WTC11 (cell line): Measurements from ENCODE around the gene BCL7A. TPM values are rescaled to one million over a fixed set of nuclear protein-coding genes. Genes with fewer than 3 reads are reported as not detected.

ENCODE experiments used
- total RNA-seq: library from RNA; stranded (reverse); gene quantifications from 3 replicates; pipeline ENCODE4 v1.2.3, GENCODE V29; 2021

BCL7A gene
- total RNA-seq, 1 experiment from 2014 or later, result 19.7 TPM

Other genes starting within 250 kb of the BCL7A start
- gene RHOF, start 228.2 kb upstream of the BCL7A start, total RNA-seq, result 35.8 to 45.3 TPM (median 36.2 TPM) in 3 replicates
- gene SETD1B, start 217.9 kb upstream of the BCL7A start, total RNA-seq, result 18.0 to 19.5 TPM (median 18.4 TPM) in 3 replicates
- 0.39 to 0.48 TPM (median 0.44 TPM) in 3 replicates for gene HPD, start 163.0 kb upstream of the BCL7A start, total RNA-seq
- 35.3 to 36.4 TPM (median 36.2 TPM) in 3 replicates for gene PSMD9, start 133.1 kb upstream of the BCL7A start, total RNA-seq
- gene CFAP251, start 103.3 kb upstream of the BCL7A start, total RNA-seq, result 2.9 to 3.1 TPM (median 3.0 TPM) in 3 replicates
- 40.5 to 49.4 TPM (median 44.4 TPM) in 3 replicates for gene MLXIP, start 56.9 kb downstream of the BCL7A start, total RNA-seq
- not detected in 3 replicates for gene IL31, start 152.3 kb downstream of the BCL7A start, total RNA-seq
- 0.21 to 0.64 TPM (median 0.22 TPM) in 3 replicates for gene LRRC43, start 161.2 kb downstream of the BCL7A start, total RNA-seq
- gene B3GNT4, start 181.8 kb downstream of the BCL7A start, total RNA-seq, result 1.6 to 2.0 TPM (median 1.6 TPM) in 3 replicates
- gene DIABLO, start 204.2 kb downstream of the BCL7A start, total RNA-seq, result 57.3 to 62.4 TPM (median 61.7 TPM) in 3 replicates
- gene VPS33A, start 244.6 kb downstream of the BCL7A start, total RNA-seq, result 34.1 to 37.6 TPM (median 35.3 TPM) in 3 replicates